Measurements from ENCODE around the gene RPS6KA1. TPM values are rescaled to one million over a fixed set of nuclear protein-coding genes. Genes with fewer than 3 reads are reported as not detected.

Gene RPS6KA1
- polyA plus RNA-seq, 2 donors = 9.6 to 15.0 TPM

Other genes with a start within 250 kb of the RPS6KA1 start
- gene SH3BGRL3, start 249.7 kb upstream of the RPS6KA1 start, polyA plus RNA-seq = 100 to 1,000 TPM; 170 to 299 TPM
- 10 to 100 TPM; 10.1 to 16.0 TPM for gene UBXN11, start 223.1 kb upstream of the RPS6KA1 start, polyA plus RNA-seq
- 10 to 100 TPM; 17.0 to 20.6 TPM for gene CD52, start 211.8 kb upstream of the RPS6KA1 start, polyA plus RNA-seq
- gene CRYBG2, start 175.6 kb upstream of the RPS6KA1 start, polyA plus RNA-seq = 100 to 1,000 TPM; 163 to 275 TPM
- under 1 TPM; 0.28 to 0.51 TPM for gene ZNF683, start 157.0 kb upstream of the RPS6KA1 start, polyA plus RNA-seq
- not detected for gene LIN28A, start 118.9 kb upstream of the RPS6KA1 start, polyA plus RNA-seq
- gene DHDDS, start 97.4 kb upstream of the RPS6KA1 start, polyA plus RNA-seq = 10 to 100 TPM; 22.6 to 29.3 TPM
- 100 to 1,000 TPM; 314 to 439 TPM for gene HMGN2, start 57.3 kb upstream of the RPS6KA1 start, polyA plus RNA-seq
- 10 to 100 TPM; 15.9 to 17.8 TPM for gene ARID1A, start 166.3 kb downstream of the RPS6KA1 start, polyA plus RNA-seq

Measured in esophagus (tissue), 2 donors.